Sigmoid colon (tissue), 7 donors: Measurements from ENCODE around the gene SLC35E4. TPM values are rescaled to one million over a fixed set of nuclear protein-coding genes. Genes with fewer than 3 reads are reported as not detected.

Experiments used
- DNase-seq: peaks from one replicate; pipeline ENCODE4 v3.0.0-alpha.2; 2019
- H3K27ac ChIP-seq, 4 donors: fragments of 200-600 bp; sonication (generic); one replicate each; pipeline ENCODE4 v1.5.1; 2016 to 2019; ENCODE audit warnings: mild to moderate bottlenecking in 1 of 4
- H3K27me3 ChIP-seq, 3 donors: fragments of 200-600 bp; sonication (generic); one replicate each; pipeline ENCODE4 v1.5.1; 2019; ENCODE audit warnings: mild to moderate bottlenecking in 1 of 3
- H3K36me3 ChIP-seq, 4 donors: fragments of 200-600 bp; sonication (generic); one replicate each; pipeline ENCODE4 v1.5.1; 2016 to 2019
- H3K4me1 ChIP-seq, 4 donors: fragments of 200-600 bp; sonication (generic); one replicate each; pipeline ENCODE4 v1.5.1; 2017 to 2019
- H3K4me3 ChIP-seq, 4 donors: fragments of 200-600 bp; sonication (generic); one replicate each; pipeline ENCODE4 v1.5.1; 2017 to 2019; ENCODE audit warnings: mild to moderate bottlenecking in 2 of 4, moderate library complexity in 1 of 4
- H3K9me3 ChIP-seq, 4 donors: fragments of 200-600 bp in 3 of 4; sonication (generic) in 3 of 4; one replicate each; pipeline versions ENCODE4 v1.5.1 to v1.6.1; 2013 to 2019
- EP300 ChIP-seq, 4 donors: sonication (generic); formaldehyde crosslinking; IDR thresholded peaks; one replicate each; pipeline ENCODE4 v1.6.1; 2017; ENCODE audit warnings: antibody characterized with exemption in 4 of 4
- POLR2A ChIP-seq, 2 donors: fragments of 450-650 bp; IDR thresholded peaks; one replicate each; pipeline ENCODE4 v1.6.1; 2016; ENCODE audit warnings: antibody characterized with exemption in 2 of 2, mild to moderate bottlenecking in 2 of 2, moderate library complexity in 2 of 2
- POLR2AphosphoS5 ChIP-seq, 4 donors: sonication (generic); formaldehyde crosslinking; IDR thresholded peaks; one replicate each; pipeline ENCODE4 v1.6.1; 2017; ENCODE audit warnings: antibody characterized with exemption in 4 of 4
- WGBS, 2 donors: extraction: QIAGEN DNeasy Blood & Tissue Kit; methylation state at CpG; one replicate each; pipeline ENCODE4 v1.1.7; 2013; 5-methylcytosine and 5-hydroxymethylcytosine counted together
- intact Hi-C: fragments of 100-400 bp; cut with DNase I; formaldehyde crosslinking; loops from one replicate; pipeline ENCODE4 v1.15.1; 2023
- polyA plus RNA-seq, 3 donors: library from polyadenylated mRNA; stranded (reverse); fragments of 200-250 nt; gene quantifications; one replicate each; pipeline ENCODE4 v1.2.3, GENCODE V29; 2013
- total RNA-seq, 4 donors: library from RNA; depleted of rRNA; stranded (reverse); fragments of >200 nt; gene quantifications; one replicate each; pipeline ENCODE4 v1.1.0, GENCODE V29; 2016
- TF ChIP-seq, protein P1 (sequence below), 4 experiments: fragments of 450-650 bp in 3 of 4; fragments of 200-600 bp in 1 of 4; IDR thresholded peaks; one replicate each; pipeline ENCODE4 v1.5.1; 2016 to 2019; ENCODE audit warnings: antibody characterized with exemption in 4 of 4, mild to moderate bottlenecking in 3 of 4, moderate library complexity in 2 of 4
- donor health status: healthy with polysubstance abuse.
- donor health status: Bipolar disorder and iron deficiency.
- donor health status: healthy.

Gene SLC35E4
- total and polyA plus RNA-seq, 7 donors: 1.2 to 7.7 (median 5.0) TPM

DNA sequence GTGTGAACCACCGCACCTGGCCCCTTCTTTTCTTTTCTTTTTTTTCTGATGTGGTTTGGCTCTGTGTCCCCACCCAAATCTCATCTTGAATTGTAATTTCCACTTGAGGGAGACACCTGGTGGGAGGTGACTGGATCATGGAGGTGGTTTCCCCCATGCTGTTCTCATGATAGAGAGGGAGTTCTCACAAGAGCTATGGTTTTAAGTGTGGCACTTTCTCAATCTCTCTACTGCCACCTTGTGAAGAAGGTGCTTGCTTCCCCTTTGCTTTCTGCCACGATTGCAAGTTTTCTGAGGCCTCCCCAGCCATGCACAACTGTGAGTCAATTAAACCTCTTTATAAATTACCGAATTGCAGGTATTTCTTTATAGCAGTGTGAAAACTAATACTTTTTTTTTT, 33.5 kb upstream of the SLC35E4 start:
- Histone ChIP-seq H3K36me3 (no peaks in the 10 kb centered on the region), H3K27ac (no peak overlapping the region), H3K9me3 (no peaks in the 10 kb centered on the region), H3K27me3 (no peaks in the 10 kb centered on the region), H3K4me1 (peaks cover 0 to 17% (median 12%) of the 10 kb centered on the region in 4 donors), H3K4me3 (no peak overlapping the region)
- no peak for DNase-seq
- intact Hi-C loops: loop anchor here (10.0 kb wide), 1 partner anchor 177 kb away; the partner anchor contains the start of gene MTFP1
- 26 to 62% methylated on average over 3 of the region's 3 CpGs for WGBS, 2 donors
- TF ChIP-seq POLR2A (IDR thresholded peaks at IDR 0.05): no peak
- TF ChIP-seq, protein P1, sequence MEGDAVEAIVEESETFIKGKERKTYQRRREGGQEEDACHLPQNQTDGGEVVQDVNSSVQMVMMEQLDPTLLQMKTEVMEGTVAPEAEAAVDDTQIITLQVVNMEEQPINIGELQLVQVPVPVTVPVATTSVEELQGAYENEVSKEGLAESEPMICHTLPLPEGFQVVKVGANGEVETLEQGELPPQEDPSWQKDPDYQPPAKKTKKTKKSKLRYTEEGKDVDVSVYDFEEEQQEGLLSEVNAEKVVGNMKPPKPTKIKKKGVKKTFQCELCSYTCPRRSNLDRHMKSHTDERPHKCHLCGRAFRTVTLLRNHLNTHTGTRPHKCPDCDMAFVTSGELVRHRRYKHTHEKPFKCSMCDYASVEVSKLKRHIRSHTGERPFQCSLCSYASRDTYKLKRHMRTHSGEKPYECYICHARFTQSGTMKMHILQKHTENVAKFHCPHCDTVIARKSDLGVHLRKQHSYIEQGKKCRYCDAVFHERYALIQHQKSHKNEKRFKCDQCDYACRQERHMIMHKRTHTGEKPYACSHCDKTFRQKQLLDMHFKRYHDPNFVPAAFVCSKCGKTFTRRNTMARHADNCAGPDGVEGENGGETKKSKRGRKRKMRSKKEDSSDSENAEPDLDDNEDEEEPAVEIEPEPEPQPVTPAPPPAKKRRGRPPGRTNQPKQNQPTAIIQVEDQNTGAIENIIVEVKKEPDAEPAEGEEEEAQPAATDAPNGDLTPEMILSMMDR (IDR thresholded peaks at IDR 0.05): no peak
- TF ChIP-seq POLR2AphosphoS5 (IDR thresholded peaks at IDR 0.05): no peak
- no peak for TF ChIP-seq EP300 (IDR thresholded peaks at IDR 0.05)

DNA sequence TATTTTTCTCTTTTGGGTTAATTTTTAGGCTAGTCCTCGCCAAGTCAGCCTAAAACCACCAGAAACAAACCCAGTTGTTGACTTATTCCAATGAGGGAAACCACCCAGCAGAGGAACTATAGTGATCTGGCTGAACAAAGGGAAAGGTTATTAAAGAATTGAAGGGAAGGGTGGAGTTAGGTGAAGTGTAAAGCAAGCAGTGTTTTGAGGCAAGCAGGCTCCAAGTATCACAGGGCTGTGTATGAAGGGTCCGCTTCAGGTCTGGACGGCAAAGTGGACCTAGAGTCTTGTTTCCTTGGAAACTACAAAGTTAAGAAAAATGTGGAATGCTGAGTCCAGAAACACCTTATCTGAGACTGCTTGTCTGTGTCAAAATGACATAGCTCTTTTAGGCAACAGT, 31.8 kb upstream of the SLC35E4 start:
- H3K4me3 ChIP-seq: no peak overlapping the region
- H3K4me1 ChIP-seq: peaks cover 0 to 35% (median 29%) of the 10 kb centered on the region in 4 donors
- intact Hi-C loops: loop anchor here (10.0 kb wide), 1 partner anchor 179 kb away; the partner anchor contains the start of gene MTFP1
- no peak overlapping the region for H3K27ac ChIP-seq
- H3K27me3 ChIP-seq: no peaks in the 10 kb centered on the region
- H3K9me3 ChIP-seq: no peaks in the 10 kb centered on the region
- DNase-seq: no peak
- TF ChIP-seq POLR2AphosphoS5 (IDR thresholded peaks at IDR 0.05): no peak
- TF ChIP-seq, protein P1 (IDR thresholded peaks at IDR 0.05): no peak
- TF ChIP-seq POLR2A (IDR thresholded peaks at IDR 0.05): no peak
- no peak for TF ChIP-seq EP300 (IDR thresholded peaks at IDR 0.05)
- no peaks in the 10 kb centered on the region for H3K36me3 ChIP-seq
- 18 to 61% methylated on average over 3 of the region's 3 CpGs for WGBS, 2 donors

DNA sequence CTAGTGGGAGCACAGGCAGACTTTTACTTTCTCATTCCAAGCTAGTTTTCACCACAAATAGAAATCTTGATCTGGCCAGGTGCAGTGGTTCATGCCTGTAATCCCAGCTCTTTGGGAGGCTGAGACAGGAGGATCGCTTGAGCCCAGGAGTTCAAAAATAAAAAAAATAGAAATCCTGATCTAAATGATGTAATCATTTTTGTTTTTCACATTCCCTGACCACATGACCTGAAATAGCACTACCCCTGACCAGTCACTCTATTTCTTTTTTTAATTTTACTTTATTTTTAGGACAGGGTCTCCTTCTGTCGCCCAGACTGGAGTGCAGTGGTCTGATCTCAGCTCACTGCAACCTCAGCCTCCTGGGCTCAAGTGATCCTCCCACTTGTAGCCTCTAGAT, 30.9 kb upstream of the SLC35E4 start:
- Histone ChIP-seq H3K27me3 (no peaks in the 10 kb centered on the region), H3K9me3 (no peaks in the 10 kb centered on the region), H3K4me3 (no peak overlapping the region), H3K27ac (no peak overlapping the region), H3K36me3 (no peaks in the 10 kb centered on the region), H3K4me1 (peaks cover 0 to 44% (median 38%) of the 10 kb centered on the region in 4 donors)
- TF ChIP-seq, protein P1 (IDR thresholded peaks at IDR 0.05): no peak
- TF ChIP-seq EP300 (IDR thresholded peaks at IDR 0.05) (no peak), POLR2A (IDR thresholded peaks at IDR 0.05) (no peak), POLR2AphosphoS5 (IDR thresholded peaks at IDR 0.05) (no peak)
- intact Hi-C loops: loop anchor here (10.0 kb wide), 1 partner anchor 180 kb away; the partner anchor contains the start of gene MTFP1
- WGBS, 2 donors: 87 to 94% methylated on average over 2 of the region's 2 CpGs
- no peak for DNase-seq

DNA sequence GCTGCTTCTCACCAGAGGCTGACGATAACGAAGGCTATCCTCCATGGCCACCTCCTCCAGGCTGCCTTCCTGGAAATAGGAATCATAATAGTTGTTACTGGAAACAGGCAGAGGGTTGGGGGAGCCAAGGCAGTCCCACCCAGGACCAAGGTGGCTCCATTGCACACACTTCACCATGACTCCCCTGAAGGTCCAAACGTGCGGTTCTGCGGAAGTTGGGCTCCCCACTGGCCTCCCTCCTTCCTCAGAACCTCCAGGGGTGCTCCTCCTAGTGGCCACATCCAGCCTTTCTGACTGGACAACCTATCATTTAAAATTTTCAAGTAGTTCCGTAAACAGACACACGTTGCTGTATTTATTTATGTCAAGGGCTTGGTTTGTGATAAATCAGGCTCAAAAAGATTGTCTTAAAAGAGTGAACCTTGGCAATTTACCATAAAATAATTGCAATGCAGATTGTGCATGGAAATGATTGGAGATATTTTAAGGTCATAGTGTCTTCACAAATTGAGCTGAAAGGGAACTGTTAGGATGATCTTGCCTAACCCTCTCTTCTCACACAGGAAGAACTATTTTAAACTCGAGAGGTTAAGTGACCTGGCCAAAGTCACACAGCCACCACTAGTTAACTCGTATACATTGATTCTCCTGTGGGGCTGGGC, 30.0 kb upstream of the SLC35E4 start:
- TF ChIP-seq EP300 (IDR thresholded peaks at IDR 0.05) (no peak), POLR2AphosphoS5 (IDR thresholded peaks at IDR 0.05) (no peak)
- TF ChIP-seq, protein P1 (IDR thresholded peaks at IDR 0.05): peak; percentile 54 to 66 (median 62)
- no peaks in the 10 kb centered on the region for H3K9me3 ChIP-seq
- intact Hi-C loops: loop anchor here (2.0 to 10.0 kb wide), 2 partner anchors 29 to 181 kb away; partner anchors contain the start of genes MTFP1 and SLC35E4
- no peak for DNase-seq
- peaks cover 0 to 50% (median 41%) of the 10 kb centered on the region in 4 donors for H3K4me1 ChIP-seq
- peak overlapping the region; percentile 44 to 67 (median 58) for H3K4me3 ChIP-seq
- H3K27ac ChIP-seq: peak overlapping the region in 2 of 4 donors; percentile 80 to 88
- H3K27me3 ChIP-seq: no peaks in the 10 kb centered on the region
- 20 to 32% methylated on average over 9 of the region's 9 CpGs for WGBS, 2 donors
- no peaks in the 10 kb centered on the region for H3K36me3 ChIP-seq
